RCC 7860 (cell line): ENCODE data around the gene FXR2.
A peak's percentile ranks its signal among the peaks of the same experiment; 100 is the strongest.
"Not testable (repeated sequence)": the region's sequence is repeated elsewhere in the genome, so short reads cannot be mapped to it uniquely, and the experiment has no call there.

Experiments
- DNase-seq: peaks from one replicate; pipeline ENCODE4 v3.0.0-alpha.2; 2015; ENCODE audit warnings: low spot score
- FAIRE-seq: peaks from 2 replicates; lab custom pipeline; 2012; peaks lifted over from hg19 to GRCh38; lab: Jason Lieb, UNC

Gene FXR2

DNA sequence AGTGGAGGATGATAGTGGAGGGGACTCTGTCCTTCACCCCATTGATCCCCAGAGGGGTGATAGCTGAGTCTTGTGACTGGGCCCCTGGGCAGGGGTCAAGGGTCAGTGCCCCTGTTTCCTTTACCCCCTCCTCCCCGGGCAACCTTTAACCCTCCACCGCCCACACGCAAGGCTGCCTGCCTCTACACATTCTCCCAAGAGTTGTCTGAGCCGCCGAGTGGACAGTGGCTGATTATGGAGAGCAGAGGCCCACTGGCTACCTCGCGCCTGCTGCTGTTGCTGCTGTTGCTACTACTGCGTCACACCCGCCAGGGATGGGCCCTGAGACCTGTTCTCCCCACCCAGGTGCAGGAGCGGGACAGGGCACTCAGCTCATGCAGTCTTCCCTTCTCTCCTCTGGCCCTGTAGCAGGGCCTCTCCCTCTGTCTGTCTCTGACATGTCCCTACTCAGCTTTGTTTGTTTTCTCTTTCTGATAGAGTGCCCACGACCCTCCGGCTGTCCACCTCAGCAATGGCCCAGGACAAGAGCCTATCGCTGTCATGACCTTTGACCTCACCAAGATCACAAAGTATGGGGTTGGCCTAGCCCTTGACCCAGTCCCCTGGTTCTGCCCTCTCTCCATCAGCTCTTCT is 15.4 kb upstream of the FXR2 start, which contains the start of gene SHBG:
Gene SHBG (plus strand): TSS at position 197 of the 633 bp plus-strand sequence. CDS start 38 bp downstream, at position 235.
- DNase-seq (no peak), FAIRE-seq (no peak)

DNA sequence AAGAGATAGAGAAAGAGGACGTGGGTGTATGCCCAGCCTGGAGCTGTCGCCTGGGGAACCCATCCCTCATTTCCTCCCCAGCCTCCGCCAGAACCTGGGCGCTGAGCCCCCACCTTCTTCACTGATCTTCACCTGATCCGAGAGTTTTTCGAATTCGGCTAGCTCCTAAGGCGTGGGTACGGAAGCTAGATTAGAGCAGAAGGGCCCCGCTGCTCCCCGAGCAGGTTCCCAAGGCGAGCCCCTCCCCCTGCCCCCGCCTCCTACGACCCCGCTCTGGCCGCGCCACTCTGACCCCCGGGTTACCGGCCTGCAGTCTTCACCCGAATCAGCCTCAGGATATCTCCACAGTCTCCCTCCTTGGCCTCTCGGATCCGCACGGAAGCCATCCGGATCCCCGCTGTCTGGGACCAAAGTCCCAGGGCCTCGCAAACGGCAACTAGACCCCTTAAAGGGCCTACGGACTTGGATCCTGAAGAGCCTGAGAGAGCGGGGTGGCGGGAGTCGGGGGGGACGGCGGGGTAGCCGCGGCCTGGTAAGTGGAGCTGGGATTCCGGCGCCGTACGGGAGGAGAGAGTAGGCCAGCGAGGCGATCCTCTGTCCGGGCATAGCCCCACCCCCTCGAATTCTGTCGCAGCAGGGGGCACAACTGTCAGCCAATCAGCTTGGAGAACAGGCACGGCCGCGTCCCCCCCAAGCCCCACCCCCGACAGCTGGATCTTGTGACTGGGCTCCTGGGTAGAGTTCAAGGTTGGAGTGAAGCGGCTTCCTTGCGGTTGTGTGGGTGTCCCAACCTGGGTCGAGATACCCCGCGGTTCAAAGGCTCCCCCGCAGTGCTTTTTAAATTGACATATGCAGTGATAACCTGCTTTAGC is 12.8 kb upstream of the FXR2 start, which contains the start of gene SAT2:
Gene SAT2 (minus strand): TSS at position 572 of the 872 bp plus-strand sequence. CDS start 186 bp downstream, at position 386.
- FAIRE-seq = peak; percentile 66

DNA sequence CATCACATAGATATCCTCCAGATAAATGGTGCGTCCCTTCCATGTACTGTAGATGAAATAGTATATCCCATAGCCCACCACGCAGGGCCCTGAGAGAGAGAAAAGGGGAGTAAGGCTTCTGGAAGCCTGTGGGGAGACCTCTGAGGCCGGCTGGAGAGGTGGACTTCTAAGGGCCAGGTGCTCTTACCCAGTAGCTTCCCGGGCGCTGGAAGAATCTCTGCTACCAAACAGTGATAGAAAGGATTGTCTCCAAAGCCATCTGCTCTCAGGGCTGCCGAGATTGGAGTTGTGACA is 12.2 kb upstream of the FXR2 start:
- no peak for FAIRE-seq

More for the DNA sequence above, 12.8 kb upstream of the FXR2 start, which contains the start of gene SAT2:
- DNase-seq = peak; percentile 77

DNA sequence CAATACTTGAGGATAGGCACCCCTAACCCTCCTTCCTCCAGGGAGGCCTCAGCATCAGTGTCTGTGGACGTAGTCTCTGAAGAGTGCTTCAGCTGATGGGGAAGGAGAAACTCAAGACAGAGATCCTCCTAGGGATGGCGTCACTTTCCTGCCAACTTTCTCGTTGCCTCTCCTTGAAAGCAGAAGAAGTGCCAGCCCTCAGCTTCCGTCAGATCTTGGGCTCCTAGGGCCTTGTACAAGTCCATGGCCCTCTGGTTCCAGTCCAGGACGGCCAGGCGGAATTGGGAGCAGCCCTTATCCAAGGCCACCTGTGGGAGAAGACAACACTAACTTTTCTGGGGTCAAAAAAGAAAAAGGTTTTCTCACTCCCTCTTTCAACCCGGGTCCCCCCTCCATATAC is 11.6 kb upstream of the FXR2 start:
- DNase-seq (no peak), FAIRE-seq (no peak)

More for the DNA sequence above, 12.2 kb upstream of the FXR2 start:
- no peak for DNase-seq

GRCh38 chr17:7625749-7626148 is 11.1 kb upstream of the FXR2 start:
- not testable (repeated sequence) for DNase-seq, FAIRE-seq

GRCh38 chr17:7623661-7624060 is 9.0 kb upstream of the FXR2 start:
- no peak for FAIRE-seq
- DNase-seq = no peak

GRCh38 chr17:7620835-7621234 is 6.1 kb upstream of the FXR2 start:
- DNase-seq (no peak), FAIRE-seq (no peak)

GRCh38 chr17:7618608-7619007 is 3.9 kb upstream of the FXR2 start:
- FAIRE-seq = no peak
- no peak for DNase-seq

- FAIRE-seq (no peak), DNase-seq (no peak)
Measured at GRCh38 chr17:7615265-7615747, 609 bp upstream of the FXR2 start.

DNA sequence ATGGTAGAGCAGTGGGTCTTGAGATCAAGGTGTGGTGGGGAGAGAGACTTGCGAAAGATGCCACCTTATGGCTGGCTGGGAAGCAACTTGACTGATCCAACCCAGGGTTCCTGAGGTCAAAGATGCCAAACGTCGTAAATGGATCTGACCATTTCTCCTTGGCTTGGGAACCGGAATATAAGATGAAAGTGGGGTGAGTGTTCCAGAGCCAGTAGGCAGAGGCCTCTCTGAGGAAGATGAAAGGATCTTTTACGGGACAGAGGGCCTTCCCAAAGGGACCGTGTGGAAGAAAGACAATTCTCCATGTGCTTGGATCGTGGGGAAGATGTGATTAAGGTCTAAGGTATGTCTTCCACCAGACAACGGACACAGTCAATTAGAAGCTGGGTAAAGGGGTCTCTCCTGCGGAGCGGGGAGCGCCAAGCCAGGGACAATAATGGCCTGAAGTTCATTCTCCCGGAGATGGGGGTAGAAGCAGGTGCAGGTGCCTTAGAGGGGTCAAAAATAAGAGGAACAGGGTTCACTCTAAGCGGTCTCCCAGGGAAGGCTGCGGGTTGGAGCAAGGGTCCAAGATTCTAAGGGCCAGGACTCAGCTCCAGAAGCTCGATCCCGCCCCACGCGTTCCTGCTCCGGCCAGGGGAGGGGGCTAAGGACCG is 800 bp downstream of the FXR2 start:
- DNase-seq = peak; percentile 20
- FAIRE-seq = no peak

DNA sequence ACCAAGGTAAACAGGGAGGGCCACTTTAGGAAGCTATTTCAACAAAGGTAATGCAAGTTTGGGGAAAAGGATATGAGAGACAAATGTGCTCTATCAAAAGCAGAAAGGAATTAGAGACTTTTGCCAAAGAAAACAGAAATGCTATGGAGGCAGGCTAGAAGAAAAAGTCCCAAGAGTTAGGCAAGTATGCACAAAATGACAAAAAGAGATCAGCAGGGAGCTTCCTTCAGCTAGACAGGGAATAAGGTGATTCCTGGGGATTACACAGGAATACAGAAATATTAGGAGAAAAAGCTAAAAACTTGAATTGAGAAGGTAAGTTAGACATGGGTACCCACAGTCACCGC is 2.4 kb downstream of the FXR2 start:
- FAIRE-seq = no peak

DNA sequence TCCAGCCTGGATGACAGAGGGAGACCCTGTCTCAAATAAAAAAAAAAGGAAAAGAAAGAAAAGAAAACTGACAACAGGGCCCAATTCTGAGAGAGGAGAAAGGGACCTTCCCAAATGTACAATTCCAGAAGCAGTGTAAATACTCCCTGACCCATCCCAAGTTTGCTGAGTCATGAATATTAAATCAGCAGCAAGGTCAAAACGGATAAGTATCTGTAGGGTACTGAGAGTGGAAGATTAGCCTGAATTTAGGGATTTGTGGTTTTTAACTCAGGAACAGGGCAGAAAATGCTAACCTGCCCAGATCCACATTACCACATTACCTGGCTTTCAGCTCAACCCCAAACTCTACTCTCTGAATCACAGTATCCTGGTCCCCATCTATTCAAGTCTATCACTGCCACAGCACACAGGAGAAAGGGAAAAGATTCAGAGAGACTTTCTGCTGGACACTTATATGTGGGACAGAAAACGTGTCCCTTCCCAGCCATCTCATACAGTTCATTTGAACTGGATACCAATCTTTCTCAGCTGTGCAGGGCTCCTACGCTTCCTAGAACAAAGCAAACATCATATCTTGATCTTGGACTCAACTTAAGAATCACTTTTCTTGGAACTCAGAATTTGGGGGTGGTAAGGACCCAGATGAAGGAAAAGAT is 2.9 kb downstream of the FXR2 start:
- no peak for FAIRE-seq
- DNase-seq = no peak

More for the DNA sequence above, 2.4 kb downstream of the FXR2 start:
- DNase-seq = no peak

- FAIRE-seq = no peak
- DNase-seq = no peak
Measured at GRCh38 chr17:7610641-7611040, 4.1 kb downstream of the FXR2 start.

DNA sequence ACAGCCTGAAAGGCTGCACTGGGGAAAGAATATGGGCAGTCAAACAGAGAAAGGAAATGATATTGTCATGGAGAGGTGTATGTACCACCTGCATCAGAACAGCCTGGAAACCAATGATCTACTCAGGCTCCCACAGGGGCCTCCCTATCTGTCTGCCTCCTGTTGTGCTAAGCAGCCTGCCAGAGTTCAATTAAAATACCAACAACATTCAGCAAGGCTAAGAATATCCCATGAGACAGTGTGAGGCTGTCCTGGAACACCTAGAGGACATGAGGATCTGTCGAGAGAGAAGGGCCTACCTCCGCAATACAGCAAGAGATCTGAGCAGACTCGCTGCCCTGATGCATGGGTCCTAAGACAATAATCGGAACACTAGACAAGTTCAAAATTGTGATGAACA is 8.4 kb downstream of the FXR2 start:
- no peak for DNase-seq
- no peak for FAIRE-seq

GRCh38 chr17:7597561-7597960 is 17.1 kb downstream of the FXR2 start:
- not testable (repeated sequence) for FAIRE-seq, DNase-seq

DNA sequence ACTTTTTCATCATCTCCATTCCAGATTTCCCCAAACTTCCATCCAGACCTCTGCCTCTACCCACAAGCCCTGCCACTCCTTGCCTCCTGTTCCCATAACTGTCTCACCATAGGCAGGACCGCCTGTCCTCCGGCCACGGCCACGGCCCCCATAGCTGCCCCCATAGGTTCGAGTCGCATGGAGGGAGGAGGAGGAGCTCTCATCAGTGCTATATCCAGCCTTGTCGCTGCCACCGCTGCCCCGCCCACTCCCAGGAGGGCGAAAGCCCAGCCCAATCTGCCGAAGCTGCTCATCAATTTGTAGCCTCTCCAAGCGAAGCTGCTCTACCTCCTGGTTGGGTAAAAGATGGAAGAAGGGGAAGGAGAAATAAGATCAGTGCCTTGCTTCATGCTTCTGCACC is 21.4 kb downstream of the FXR2 start:
- FAIRE-seq (no peak), DNase-seq (no peak)

GRCh38 chr17:7592422-7593021 is 22.2 kb downstream of the FXR2 start:
- DNase-seq = no peak
- no peak for FAIRE-seq

DNA sequence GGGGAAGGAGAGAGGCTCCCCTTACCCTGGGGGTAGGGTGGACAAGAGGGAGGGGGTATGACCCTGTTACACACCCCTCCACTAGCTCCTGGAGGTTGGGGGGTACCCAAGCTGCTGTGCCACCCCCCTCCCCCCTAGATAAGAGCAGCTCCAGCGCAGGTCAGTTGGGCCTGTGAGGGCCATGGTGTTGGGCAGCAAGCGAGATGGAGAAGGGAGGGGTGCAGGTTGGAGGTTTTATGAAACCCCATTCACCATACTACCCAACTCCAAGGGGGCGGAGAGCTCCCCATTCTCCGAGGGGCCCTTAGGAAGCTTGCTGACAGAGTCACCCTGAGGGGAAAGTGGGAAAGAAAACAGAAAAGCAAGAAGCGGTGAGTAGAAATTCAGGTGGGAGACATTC is 23.1 kb downstream of the FXR2 start:
- FAIRE-seq (no peak), DNase-seq (no peak)

GRCh38 chr17:7590743-7591142 is 24.0 kb downstream of the FXR2 start:
- FAIRE-seq (no peak), DNase-seq (no peak)

DNA sequence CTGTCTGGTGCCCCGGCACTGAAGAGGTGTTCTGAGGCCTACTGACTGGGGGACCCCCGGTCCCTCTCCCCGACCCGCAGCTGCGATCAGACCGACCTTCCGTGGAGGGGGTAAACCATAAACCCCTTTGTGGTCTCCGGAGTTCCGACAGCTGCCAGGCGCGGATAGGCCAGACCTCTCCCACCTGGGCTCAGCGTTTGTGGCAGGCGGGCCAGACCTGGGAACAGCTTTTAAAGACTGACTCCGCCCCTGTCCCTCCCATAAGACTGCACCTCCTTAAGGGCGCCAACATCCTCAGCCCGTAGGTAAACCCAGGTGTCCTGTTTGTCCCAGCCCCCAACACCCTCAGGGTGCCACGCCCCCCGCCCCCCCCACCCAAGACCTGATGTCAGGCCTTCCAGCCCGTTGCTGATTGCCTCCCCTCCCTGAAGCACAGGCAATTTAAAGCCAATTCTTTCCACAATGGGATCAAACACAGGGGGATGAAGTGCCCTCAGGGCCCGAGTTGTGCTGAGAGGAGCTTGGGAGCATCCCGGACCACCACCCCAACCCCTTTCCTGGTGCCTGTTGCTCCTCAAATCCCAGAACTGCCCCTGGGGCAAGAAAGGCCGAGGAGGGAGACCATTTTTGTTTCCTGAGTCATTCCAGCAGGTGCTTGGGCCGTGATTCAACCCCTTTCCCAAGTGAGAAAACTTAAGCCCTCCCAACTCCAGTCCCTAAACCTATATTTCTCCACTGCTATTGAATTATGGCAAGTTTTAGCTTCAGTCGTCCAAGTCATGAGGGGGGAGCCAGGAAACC is 24.6 kb downstream of the FXR2 start, which contains the start of gene SOX15:
Gene SOX15 (minus strand): TSS at position 204 of the 801 bp plus-strand sequence. CDS start 418 bp downstream, outside the sequence.
- no peak for DNase-seq
- no peak for FAIRE-seq
